Endothelial cell of umbilical vein (primary cell): ENCODE results near the gene SRCAP. TPM values are rescaled to one million over a fixed set of nuclear protein-coding genes. Genes with fewer than 3 reads are reported as not detected.

Experiments
- BruUV-seq: library from RNA; stranded (reverse); fragments of 400-500 nt; replicated peaks from 2 replicates; lab custom pipeline; 2021; lab: Mats Ljungman, UMichigan
- CTCF ChIA-PET: fragments of 300-600, 350-600 bp; sonication (Branson Sonifier 250); formaldehyde crosslinking; loops from one replicate; lab custom pipeline; 2021; ENCODE audit warnings: antibody characterized with exemption, inconsistent platforms; lab: Charles Lee
- POLR2A ChIA-PET: fragments of 300-600, 350-600 bp; sonication (Branson Sonifier 250); formaldehyde crosslinking; loops from one replicate; lab custom pipeline; 2021; ENCODE audit warnings: antibody characterized with exemption, inconsistent platforms; lab: Charles Lee
- DNase-seq: peaks from one replicate; pipeline ENCODE4 v3.0.0-alpha.2; 2011; ENCODE audit warnings: low read depth, low spot score
- FAIRE-seq: peaks from 2 replicates; lab custom pipeline; 2011; peaks lifted over from hg19 to GRCh38; lab: Jason Lieb, UNC
- H2AFZ ChIP-seq: 2 replicates; pipeline ENCODE4 v1.6.0; 2012; ENCODE audit warnings: low read depth, low read length, control low read depth, inconsistent platforms
- H3K27ac ChIP-seq: 2 replicates; pipeline ENCODE4 v1.5.1; 2011; ENCODE audit warnings: low read depth, mild to moderate bottlenecking, control low read depth, low read length, moderate library complexity; ENCODE audit not compliant: insufficient read depth
- H3K27me3 ChIP-seq, 2 experiments: 2 replicates each; pipeline versions ENCODE4 v1.6.0 to v1.6.1; 2011; ENCODE audit warnings: low read length in 2 of 2, mixed read lengths in 1 of 2; ENCODE audit not compliant: control insufficient read depth in 2 of 2, insufficient read depth in 2 of 2
- H3K36me3 ChIP-seq, 2 experiments: 2 replicates in 1 of 2; 3 replicates in 1 of 2; pipeline ENCODE4 v1.5.1; 2011; ENCODE audit warnings: low read length in 2 of 2, mild to moderate bottlenecking in 1 of 2, moderate library complexity in 1 of 2; ENCODE audit not compliant: control insufficient read depth in 2 of 2, insufficient read depth in 2 of 2; ENCODE audit errors: extremely low read depth in 1 of 2
- H3K4me1 ChIP-seq: 3 replicates; pipeline ENCODE4 v1.5.1; 2011; ENCODE audit warnings: mild to moderate bottlenecking, low read length; ENCODE audit not compliant: control insufficient read depth, insufficient read depth; ENCODE audit errors: extremely low read depth
- H3K4me2 ChIP-seq: 2 replicates; pipeline ENCODE4 v1.6.1; 2011; ENCODE audit warnings: low read length, control low read depth, mixed read lengths; ENCODE audit not compliant: insufficient read depth
- H3K4me3 ChIP-seq, 3 experiments: fragments of 200-600 bp in 1 of 3; sonication (generic), shearing (Covaris generic) in 1 of 3; replicated peaks in 1 of 3; 2 replicates each; pipeline ENCODE4 v1.5.1; 2011 to 2016; ENCODE audit warnings: control low read depth in 3 of 3, low read length in 3 of 3, mild to moderate bottlenecking in 2 of 3, inconsistent platforms in 1 of 3, low read depth in 1 of 3, moderate library complexity in 1 of 3; ENCODE audit not compliant: insufficient read depth in 1 of 3
- H3K79me2 ChIP-seq: 2 replicates; pipeline ENCODE4 v1.6.0; 2012; ENCODE audit warnings: low read length, inconsistent platforms; ENCODE audit not compliant: control insufficient read depth, insufficient read depth
- H3K9ac ChIP-seq: replicated peaks from 2 replicates; pipeline ENCODE3; 2011; ENCODE audit warnings: low read length, control low read depth; ENCODE audit not compliant: insufficient read depth; ENCODE audit errors: extremely low read depth
- H3K9me1 ChIP-seq: replicated peaks from 3 replicates; pipeline ENCODE4 v1.6.0; 2011; ENCODE audit warnings: mild to moderate bottlenecking, low read length; ENCODE audit not compliant: control insufficient read depth, insufficient read depth; ENCODE audit errors: extremely low read depth
- H3K9me3 ChIP-seq: replicated peaks from 2 replicates; pipeline ENCODE4 v1.5.1; 2012; ENCODE audit warnings: low read length, inconsistent platforms; ENCODE audit not compliant: control insufficient read depth, insufficient read depth
- H4K20me1 ChIP-seq: replicated peaks from 2 replicates; pipeline ENCODE3; 2011; ENCODE audit warnings: mild to moderate bottlenecking, low read length; ENCODE audit not compliant: control insufficient read depth, insufficient read depth; ENCODE audit errors: extremely low read depth
- EZH2 ChIP-seq: IDR thresholded peaks from 2 replicates; pipeline ENCODE4 v1.6.1; 2012; ENCODE audit warnings: borderline replicate concordance, low read depth, mild to moderate bottlenecking, moderate library complexity, low read length, inconsistent platforms; ENCODE audit not compliant: severe bottlenecking
- FOS ChIP-seq: IDR thresholded peaks from 2 replicates; pipeline ENCODE4 v1.6.1; 2011; ENCODE audit warnings: mild to moderate bottlenecking, low read length, moderate library complexity, borderline replicate concordance; ENCODE audit not compliant: insufficient read depth
- GATA2 ChIP-seq: IDR thresholded peaks from 2 replicates; pipeline ENCODE4 v1.7.0; 2011; ENCODE audit warnings: low read depth, mild to moderate bottlenecking, moderate library complexity, mixed read lengths, low read length; ENCODE audit not compliant: insufficient read length, insufficient read depth
- JUN ChIP-seq: IDR thresholded peaks from 2 replicates; pipeline ENCODE4 v1.6.1; 2011; ENCODE audit warnings: borderline replicate concordance, low read depth; ENCODE audit not compliant: insufficient read length, insufficient read depth
- MYC ChIP-seq: IDR thresholded peaks from one replicate; pipeline ENCODE4 v1.6.1; 2011; ENCODE audit warnings: mild to moderate bottlenecking, low read depth, low read length
- POLR2A ChIP-seq: IDR thresholded peaks from 2 replicates; pipeline ENCODE4 v1.6.1; 2012; ENCODE audit warnings: low read depth, mild to moderate bottlenecking, control low read depth, low read length
- POLR2AphosphoS5 ChIP-seq: IDR thresholded peaks from 2 replicates; pipeline ENCODE4 v1.6.1; 2012; ENCODE audit warnings: low read depth, mild to moderate bottlenecking, control low read depth, low read length, moderate library complexity; ENCODE audit not compliant: insufficient read depth
- dilution Hi-C: fragments of 300-500 bp; cut with MboI; formaldehyde crosslinking; loops from one replicate; pipeline ENCODE4 v1.15.0; 2019; ENCODE audit warnings: low sequenced_read_pairs; ENCODE audit not compliant: extremely low pct_ligation_motif_present
- intact Hi-C: fragments of 100-400 bp; cut with micrococcal nuclease; formaldehyde crosslinking; loops from one replicate; pipeline ENCODE4 v1.10.0; 2022
- polyA plus RNA-seq, 4 experiments: library from polyadenylated mRNA; depleted of rRNA in 3 of 4; stranded (reverse) in 3 of 4; unstranded in 1 of 4; fragments of >200 nt; gene quantifications; 2 replicates each; pipeline versions ENCODE4 v1.2.1 to v1.2.3, GENCODE V29; 2011 to 2012; ENCODE audit warnings: missing spikeins in 1 of 4
- total RNA-seq: library from RNA; stranded (reverse); gene quantifications from 2 replicates; pipeline ENCODE4 v1.2.3, GENCODE V29; 2021
- TF ChIP-seq, protein P1 (sequence below), 2 donors: IDR thresholded peaks; 1 replicate in 1 of 2; 2 replicates in 1 of 2; pipeline ENCODE4 v1.5.1; 2011; ENCODE audit warnings: low read length in 2 of 2, mild to moderate bottlenecking in 2 of 2, moderate library complexity in 2 of 2, control low read depth in 1 of 2, inconsistent platforms in 1 of 2, low read depth in 1 of 2; ENCODE audit not compliant: insufficient read depth in 1 of 2; ENCODE audit errors: extremely low read depth in 1 of 2
- TF ChIP-seq, protein P2 (sequence below): IDR thresholded peaks from 2 replicates; pipeline ENCODE4 v1.6.1; 2011; ENCODE audit not compliant: insufficient read depth, insufficient read length

The SRCAP gene
- total and polyA plus RNA-seq, 2 donors (not counting 3 experiments of a cell fraction or from before 2014, with no cell fraction given) = 11.0 to 77.7 TPM

GRCh38 chr16:30723725-30724355, 24.9 kb downstream of the SRCAP start:
- peaks cover 54 to 61% of the 10 kb centered on the region in 2 experiments for H3K36me3 ChIP-seq
- H3K79me2 ChIP-seq = peaks cover 11% of the 10 kb centered on the region
- BruUV-seq = TSS peak; percentile 53
- CTCF ChIA-PET = interaction anchor here (1.6 kb wide), 1 partner anchor 24 kb away, joined by 3 read pairs; no protein-coding TSS in a partner anchor
- no peak for TF ChIP-seq POLR2A
- TF ChIP-seq, protein P1, sequence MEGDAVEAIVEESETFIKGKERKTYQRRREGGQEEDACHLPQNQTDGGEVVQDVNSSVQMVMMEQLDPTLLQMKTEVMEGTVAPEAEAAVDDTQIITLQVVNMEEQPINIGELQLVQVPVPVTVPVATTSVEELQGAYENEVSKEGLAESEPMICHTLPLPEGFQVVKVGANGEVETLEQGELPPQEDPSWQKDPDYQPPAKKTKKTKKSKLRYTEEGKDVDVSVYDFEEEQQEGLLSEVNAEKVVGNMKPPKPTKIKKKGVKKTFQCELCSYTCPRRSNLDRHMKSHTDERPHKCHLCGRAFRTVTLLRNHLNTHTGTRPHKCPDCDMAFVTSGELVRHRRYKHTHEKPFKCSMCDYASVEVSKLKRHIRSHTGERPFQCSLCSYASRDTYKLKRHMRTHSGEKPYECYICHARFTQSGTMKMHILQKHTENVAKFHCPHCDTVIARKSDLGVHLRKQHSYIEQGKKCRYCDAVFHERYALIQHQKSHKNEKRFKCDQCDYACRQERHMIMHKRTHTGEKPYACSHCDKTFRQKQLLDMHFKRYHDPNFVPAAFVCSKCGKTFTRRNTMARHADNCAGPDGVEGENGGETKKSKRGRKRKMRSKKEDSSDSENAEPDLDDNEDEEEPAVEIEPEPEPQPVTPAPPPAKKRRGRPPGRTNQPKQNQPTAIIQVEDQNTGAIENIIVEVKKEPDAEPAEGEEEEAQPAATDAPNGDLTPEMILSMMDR (IDR thresholded peaks at IDR 0.05; ENCODE audit: extremely low read depth in 1 of 2, insufficient read depth in 1 of 2, low read depth in 1 of 2, low read length in 2 of 2) = no peak
- TF ChIP-seq FOS = no peak
- TF ChIP-seq JUN = no peak
- TF ChIP-seq MYC = no peak
- TF ChIP-seq EZH2 = no peak
- no peak for TF ChIP-seq GATA2
- no peak for TF ChIP-seq POLR2AphosphoS5
- TF ChIP-seq, protein P2, sequence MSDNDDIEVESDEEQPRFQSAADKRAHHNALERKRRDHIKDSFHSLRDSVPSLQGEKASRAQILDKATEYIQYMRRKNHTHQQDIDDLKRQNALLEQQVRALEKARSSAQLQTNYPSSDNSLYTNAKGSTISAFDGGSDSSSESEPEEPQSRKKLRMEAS = no peak
- H3K9ac ChIP-seq = no peak overlapping the region
- H3K4me3 ChIP-seq = no peak overlapping the region
- H3K9me1 ChIP-seq = no peaks in the 10 kb centered on the region
- dilution Hi-C loops = no loop called here
- intact Hi-C loops = no loop called here
- DNase-seq = no peak
- H3K27ac ChIP-seq = no peak overlapping the region
- H4K20me1 ChIP-seq = no peaks in the 10 kb centered on the region
- no peaks in the 10 kb centered on the region for H3K4me1 ChIP-seq
- POLR2A ChIA-PET = interaction anchor here (0.8 kb wide), 1 partner anchor 15 kb away, joined by 3 read pairs; no protein-coding TSS in a partner anchor
- H2AFZ ChIP-seq = no peak overlapping the region
- no peaks in the 10 kb centered on the region for H3K27me3 ChIP-seq
- no peak for FAIRE-seq
- H3K9me3 ChIP-seq = no peaks in the 10 kb centered on the region
- no peak overlapping the region for H3K4me2 ChIP-seq
